NCI-H345 (cell line): ENCODE measurements around the gene FTO.

ENCODE experiments used
- DNase-seq: peaks from one replicate; lab custom pipeline; 2025; lab: John Stamatoyannopoulos, UW

Gene FTO

DNA sequence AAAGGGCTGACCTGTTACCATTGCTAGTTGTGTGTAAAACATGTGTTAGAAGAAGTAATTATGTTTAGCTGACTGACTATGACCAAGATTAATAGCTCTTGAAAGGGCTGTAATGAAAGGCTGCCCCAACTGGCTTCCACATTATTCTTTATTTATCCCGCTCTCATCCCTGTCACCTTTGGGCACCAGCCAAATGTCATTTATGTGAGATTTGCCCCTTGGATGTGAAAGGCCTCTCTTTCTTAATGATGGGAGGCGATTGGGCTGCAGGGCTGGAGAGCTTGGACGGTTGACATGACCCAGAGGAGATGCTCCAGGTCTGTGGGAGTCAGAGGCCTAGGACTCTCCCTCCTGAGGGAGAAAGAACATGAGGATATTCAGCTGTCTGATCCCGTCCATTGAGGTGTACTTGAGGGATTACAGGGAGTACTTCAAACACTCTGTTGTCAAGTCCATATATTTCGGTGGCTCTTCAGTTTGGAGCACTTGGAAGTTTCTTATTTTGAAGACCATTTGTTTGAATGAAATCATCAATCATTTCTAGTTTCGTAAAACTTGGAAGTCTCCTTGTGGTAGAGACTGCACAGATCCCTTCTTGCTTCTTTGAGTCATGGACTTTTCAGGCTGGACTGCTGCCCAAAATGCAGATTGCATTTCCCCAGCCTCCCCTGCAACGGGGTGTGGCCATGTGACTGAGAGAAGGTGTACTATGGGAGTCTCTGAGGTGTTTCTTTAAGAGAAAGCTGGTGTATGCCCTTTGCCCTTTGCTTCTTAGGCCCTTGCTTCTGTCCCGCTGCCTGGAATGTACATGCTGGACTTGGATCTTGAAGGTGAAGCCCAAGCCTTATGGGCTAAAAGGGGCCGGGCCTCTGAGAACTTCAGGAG, 51.3 kb downstream of the FTO start:
- DNase-seq, result peak; percentile 50

- DNase-seq, result peak; percentile 45
These were observed 52.5 kb downstream of the FTO start for GRCh38 chr16:53756275-53756996.

DNA sequence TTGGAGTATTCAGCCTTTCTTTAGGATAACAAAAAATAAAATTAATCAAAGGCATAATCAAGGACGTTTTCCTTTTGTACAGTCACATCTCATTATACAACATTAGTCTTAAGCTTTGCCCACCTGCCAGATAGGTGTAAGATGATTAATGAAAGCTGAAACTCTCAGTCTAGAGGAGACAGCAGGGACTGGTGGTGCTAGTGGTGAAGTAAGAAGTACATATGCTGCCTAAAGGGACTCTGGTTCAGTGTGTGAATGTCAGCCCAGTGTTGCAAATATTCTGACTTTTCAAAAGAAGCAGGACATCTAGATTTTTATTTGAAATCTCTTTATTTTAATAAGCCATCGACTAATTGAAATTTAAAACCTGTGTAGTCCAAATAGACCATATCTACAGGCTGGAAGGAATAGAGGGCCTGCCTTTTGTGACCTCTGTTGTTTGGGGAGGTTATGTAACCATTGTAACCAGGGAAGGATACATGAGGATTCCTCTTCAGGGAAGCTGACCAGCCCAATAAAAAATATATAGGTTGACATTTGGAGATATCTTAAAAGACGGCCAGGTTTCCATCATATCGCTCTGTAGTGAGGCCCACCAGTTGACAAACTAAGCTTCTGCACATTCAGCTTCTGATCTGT, 54.1 kb downstream of the FTO start:
- DNase-seq, result no peak

GRCh38 chr16:53761962-53762703, 58.2 kb downstream of the FTO start:
- DNase-seq, result no peak

DNA sequence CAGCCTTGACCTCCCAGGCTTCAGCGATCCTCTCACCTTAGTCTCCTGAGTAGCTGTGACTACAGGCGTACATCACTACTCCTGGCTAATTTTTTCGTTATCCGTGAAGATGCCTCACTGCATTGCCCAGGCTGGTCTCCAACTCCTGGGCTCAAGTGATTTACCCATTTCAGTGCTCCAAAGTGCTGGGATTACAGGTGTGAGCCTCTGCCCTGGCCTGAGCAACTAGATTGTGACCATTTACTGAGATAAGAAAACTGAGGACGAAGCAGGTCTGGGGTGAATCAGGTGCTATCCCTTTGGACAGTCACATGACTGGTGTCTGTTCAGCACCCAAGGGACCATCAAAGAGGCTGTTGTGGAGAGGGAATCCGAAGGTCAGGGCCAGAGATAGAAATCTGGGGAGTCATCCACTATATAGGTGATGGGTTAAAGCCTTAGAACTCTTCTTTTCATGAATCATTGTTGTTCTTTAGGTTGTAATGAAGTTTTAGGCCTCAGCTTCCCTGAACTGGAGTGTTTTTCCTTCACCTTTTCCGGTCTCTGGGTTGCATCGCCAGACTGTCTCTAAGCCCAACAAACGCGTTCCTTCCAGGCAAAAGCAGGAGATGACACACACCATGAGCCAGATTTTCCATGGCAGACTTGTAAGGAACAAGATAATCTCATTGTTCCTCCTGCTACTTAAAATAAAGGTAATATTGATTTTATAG, 62.5 kb downstream of the FTO start:
- DNase-seq, result no peak

DNA sequence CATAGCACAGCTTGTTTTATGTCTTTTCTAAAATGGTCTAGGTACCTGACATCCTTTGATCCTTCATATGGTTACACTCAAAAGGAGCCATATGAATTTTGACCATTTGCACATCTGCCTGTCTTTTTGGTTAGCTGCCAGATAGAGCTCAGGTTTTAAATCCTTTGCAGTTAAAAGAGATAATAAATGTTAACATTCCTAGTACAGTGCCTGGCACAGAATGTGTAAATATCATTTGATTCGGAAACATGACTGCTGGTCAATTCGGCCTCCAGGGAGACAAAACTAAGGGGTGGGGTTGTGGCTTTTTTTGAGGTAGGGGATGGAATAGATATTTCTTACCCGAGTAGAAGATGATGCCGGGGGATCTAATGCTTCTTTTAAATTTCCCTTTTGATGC, 64.2 kb downstream of the FTO start:
- DNase-seq, result no peak

DNA sequence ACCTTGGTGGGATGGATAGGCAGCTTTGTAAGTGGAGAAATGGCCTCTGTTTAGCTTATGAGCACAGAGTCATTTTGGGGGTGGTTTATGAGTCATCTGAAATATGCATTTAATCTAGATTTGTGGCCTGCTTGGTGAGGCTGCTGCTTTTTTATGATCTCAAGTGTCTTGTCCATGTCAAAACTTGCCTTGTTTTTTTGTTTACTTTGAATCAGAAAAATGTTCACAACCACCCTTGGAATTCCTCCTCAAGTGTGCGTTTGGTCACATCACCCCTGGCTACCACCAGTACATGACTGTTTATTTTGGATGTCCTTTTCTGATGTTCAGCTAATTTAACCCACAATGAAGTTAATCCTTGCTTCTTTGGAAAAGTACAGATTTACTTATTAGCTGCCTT, 64.6 kb downstream of the FTO start:
- no peak for DNase-seq

GRCh38 chr16:53769185-53769584, 65.2 kb downstream of the FTO start:
- DNase-seq, result no peak

- DNase-seq, result no peak
These were observed 65.8 kb downstream of the FTO start for GRCh38 chr16:53769787-53770186.

DNA sequence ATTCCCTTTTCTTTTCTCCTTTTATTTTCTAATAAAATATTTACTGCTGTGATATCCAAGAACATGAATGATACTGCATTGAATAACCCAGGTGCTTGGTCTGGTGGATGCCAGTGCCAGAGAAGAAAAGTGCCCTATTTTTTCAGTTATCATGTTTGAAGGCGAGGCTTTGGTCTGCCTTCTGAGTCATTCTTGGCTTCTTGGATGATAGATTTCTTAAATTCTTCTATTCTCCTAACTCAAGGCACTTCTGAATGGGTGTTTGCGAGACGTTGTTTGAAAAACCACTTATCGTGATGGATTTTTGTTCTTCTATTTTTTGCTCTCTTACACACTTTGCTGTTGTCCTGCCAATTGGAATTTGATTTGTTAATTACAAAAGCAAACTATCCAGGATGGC, 66.7 kb downstream of the FTO start:
- no peak for DNase-seq

GRCh38 chr16:53771655-53772497, 67.9 kb downstream of the FTO start:
- DNase-seq, result no peak

DNA sequence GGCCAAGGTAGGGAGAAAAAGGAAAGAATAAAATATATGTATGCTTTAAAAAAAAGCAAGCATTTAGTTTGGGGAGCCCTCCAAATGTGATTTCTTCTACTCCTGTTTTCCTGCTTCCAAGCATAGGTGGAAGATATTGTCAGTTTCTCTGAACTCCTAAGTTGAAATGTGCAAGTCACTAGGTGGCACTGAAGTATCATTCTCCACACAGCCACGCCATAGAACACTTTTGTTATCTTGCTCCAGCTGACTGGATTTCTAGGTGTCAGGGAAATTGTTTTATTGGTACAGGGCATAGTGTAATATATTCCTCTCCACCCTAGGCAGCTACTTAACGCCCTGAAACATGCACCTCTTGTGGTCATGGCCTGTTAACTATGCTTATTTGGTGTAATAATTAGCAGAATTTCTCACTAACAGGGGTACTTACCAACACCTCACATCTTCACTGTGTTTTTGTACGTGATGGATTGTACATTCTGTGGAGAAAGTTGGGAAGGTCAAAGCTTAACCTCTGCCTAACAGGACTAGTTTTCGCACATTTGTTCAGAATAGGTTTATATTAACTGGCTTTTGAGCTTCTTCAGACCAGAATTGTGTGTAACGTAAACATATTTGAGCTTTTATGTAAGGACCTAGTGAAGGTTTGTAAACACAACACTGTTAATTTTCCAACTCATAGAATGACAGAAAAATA, 69.3 kb downstream of the FTO start:
- DNase-seq, result peak; percentile 62

- DNase-seq, result no peak
These were observed 69.9 kb downstream of the FTO start for GRCh38 chr16:53773881-53774280.

DNA sequence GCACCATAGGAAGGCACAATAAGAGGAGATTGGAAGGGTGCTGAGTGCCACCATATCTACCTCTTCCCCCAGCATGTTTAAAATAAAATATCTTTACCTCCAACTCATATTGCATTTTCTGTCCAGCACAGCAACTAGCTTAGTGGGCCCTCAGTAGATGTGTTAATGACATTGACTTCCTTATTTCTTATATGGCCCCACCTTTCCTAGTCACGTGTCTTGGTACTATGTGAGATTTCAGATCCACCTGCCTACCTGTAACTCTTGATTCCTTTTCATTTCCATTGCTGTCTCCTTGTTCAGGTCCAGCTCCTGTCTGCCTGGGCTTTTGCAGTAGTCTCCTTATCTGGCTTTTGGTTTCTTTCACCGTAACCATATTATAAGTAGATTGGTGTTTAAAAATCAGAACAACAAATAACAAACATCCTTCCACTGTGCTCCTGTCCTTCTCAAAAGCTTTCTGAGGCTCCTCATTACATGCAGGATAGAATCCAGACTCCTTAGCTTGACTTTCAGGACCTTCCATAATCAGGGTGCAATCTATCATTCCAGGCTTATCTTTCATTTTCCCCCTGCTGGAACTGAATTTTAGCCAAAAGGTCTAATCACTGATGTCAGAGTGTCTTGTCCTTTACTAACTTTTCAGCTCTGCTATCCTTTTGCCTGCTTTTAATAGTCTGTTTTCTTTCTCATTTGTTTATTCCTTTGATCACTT, 71.3 kb downstream of the FTO start:
- no peak for DNase-seq

GRCh38 chr16:53775821-53776431, 72.0 kb downstream of the FTO start:
- DNase-seq, result no peak

- DNase-seq, result no peak
These were observed 75.2 kb downstream of the FTO start for GRCh38 chr16:53779186-53779585.

- DNase-seq, result no peak
These were observed 76.1 kb downstream of the FTO start for GRCh38 chr16:53780051-53780450.

DNA sequence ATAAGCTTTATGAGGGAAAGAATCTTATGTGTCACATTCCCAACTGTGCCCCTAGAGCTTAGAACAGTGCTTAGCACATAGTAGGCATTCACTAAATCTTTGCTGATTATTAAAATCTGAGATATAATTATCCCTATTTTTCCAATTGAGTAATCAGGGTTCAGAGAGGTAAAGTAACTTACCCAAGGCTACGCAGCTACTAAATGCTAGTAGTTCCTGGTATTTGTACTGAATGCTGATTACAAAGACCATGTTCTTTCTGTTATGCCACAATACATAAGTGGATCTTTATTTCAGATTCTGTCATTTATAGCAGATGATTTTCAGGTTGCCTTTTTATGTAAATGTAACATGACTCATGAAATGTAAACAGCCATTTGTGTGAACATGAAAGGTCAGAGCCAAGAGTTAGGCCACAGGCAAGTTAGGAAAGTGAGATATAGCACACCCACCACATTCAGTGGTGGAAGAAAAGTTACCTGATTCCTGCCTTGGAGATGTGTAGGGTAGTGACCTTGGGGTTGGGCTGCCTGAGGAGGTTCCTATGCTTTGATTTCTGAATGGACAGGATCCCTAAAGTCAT, 77.2 kb downstream of the FTO start:
- DNase-seq, result no peak

DNA sequence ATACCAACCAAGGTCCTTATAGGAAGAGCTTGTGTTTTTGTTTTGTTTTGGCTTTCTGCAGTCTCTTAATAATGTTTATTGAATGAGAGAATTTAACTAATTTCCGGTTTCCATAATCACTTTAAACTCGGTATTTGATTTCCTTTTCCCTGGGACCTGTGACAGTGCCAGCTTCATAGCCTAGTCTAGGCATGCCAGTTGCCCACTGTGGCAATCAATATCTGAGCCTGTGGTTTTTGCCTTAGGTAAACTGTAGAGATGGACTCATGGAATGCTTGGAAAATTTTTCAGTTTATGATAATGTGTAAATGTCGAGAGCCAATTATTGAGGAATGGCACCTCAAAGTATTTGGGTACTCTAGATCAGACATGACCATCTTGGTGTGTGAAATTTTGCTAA, 78.2 kb downstream of the FTO start:
- no peak for DNase-seq
